ENCODE results near the gene ST6GALNAC6. TPM values are rescaled to one million over a fixed set of nuclear protein-coding genes. Genes with fewer than 3 reads are reported as not detected.

The ST6GALNAC6 gene
- total RNA-seq, 4 donors from 2014 or later, result 37.7 to 133 (median 111) TPM

DNA sequence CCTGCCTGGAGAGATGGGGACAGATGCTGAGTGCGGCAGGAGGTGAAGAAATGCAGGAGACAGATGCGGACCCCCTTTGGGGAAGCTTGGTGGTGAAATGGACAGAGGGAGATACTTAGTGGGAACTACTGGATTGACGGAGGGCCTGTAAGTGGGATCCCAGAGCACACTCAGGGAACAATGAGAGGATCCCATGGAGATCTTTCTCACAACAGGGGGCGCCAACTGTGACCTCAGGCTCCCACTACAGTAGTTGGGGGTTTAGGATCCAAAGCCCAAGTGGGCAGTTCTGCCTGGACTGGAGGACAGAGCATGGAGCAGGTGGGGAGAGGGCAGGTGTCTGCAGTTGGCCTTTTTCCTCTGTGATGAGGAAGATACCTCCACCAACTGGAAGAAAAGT is 34.8 kb upstream of the ST6GALNAC6 start:
- no peak for TF ChIP-seq POLR2A (IDR thresholded peaks at IDR 0.05)
- no peak for TF ChIP-seq CTCF (IDR thresholded peaks at IDR 0.05)
- Histone ChIP-seq H3K27ac (no peak overlapping the region), H3K9me3 (no peaks in the 10 kb centered on the region), H3K36me3 (no peaks in the 10 kb centered on the region), H3K27me3 (no peaks in the 10 kb centered on the region), H3K4me1 (peaks cover 7 to 10% of the 10 kb centered on the region in 2 donors), H3K4me3 (no peak overlapping the region)
- intact Hi-C loops (cut with DNase I; ENCODE audit: low total_unique reads), result no loop called here
- DNase-seq, result no peak

DNA sequence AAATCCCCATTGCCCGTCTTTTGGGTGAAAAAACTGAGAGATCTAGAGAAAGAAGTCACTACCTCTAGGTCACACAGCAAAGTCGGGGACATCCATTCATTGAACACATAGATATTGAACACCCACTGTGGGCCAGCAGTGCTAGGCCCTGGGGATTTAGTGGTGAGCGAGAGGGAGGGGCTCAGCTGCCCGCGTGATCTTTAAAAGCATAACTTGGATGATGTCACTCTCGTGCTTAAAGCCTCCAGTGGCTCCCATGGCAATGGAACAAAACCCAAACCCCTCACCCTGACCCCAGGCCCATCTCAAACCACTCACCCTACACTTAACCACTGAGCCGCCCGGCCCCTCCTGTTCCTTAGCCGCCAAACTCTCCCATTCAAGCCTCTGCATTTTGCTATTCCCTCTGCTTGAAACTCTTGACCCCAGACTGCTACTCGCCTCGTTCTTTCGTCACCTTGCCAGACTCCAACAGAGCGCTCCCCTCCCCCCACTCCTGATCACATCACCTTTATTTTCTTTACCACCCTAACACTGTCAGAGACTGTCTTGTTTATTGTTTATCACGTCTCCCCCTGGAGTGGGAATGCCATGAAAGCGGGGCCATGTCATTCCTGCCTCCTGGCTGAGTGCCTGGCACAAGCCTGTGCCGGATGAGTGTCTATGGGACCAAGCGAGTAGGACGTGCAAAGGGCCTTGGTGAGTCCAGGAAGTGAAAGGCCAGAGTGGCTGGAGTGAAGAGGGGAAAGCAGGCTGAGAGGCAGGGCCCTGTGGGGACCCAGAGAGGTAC is 31.9 kb upstream of the ST6GALNAC6 start:
- peaks cover 2 to 11% of the 10 kb centered on the region in 2 donors for H3K4me1 ChIP-seq
- intact Hi-C loops (cut with DNase I; ENCODE audit: low total_unique reads), result no loop called here
- no peak for DNase-seq
- H3K9me3 ChIP-seq, result no peaks in the 10 kb centered on the region
- no peaks in the 10 kb centered on the region for H3K36me3 ChIP-seq
- TF ChIP-seq POLR2A (IDR thresholded peaks at IDR 0.05) (no peak), CTCF (IDR thresholded peaks at IDR 0.05) (no peak)
- H3K27ac ChIP-seq, result no peak overlapping the region
- H3K4me3 ChIP-seq, result peak overlapping the region; percentile 33 to 41
- H3K27me3 ChIP-seq, result peaks cover 12 to 14% of the 10 kb centered on the region in 2 donors

- TF ChIP-seq POLR2A (IDR thresholded peaks at IDR 0.05) (no peak), CTCF (IDR thresholded peaks at IDR 0.05) (no peak)
- peak; percentile 82 to 85 for DNase-seq
- H3K27ac ChIP-seq, result no peak within 1 kb of the TSS
- H3K27me3 ChIP-seq, result peaks cover 12 to 14% of the 10 kb centered on the region in 2 donors
- intact Hi-C loops (cut with DNase I; ENCODE audit: low total_unique reads), result no loop called here
- no peaks in the 10 kb centered on the region for H3K36me3 ChIP-seq
- no peaks in the 10 kb centered on the region for H3K9me3 ChIP-seq
- peak within 1 kb of the TSS; percentile 33 to 41 for H3K4me3 ChIP-seq
- H3K4me1 ChIP-seq, result peaks cover 0 to 10% of the 10 kb centered on the region in 2 donors
These were observed 31.1 kb upstream of the ST6GALNAC6 start, which contains the start of gene PIP5KL1 for GRCh38 chr9:127930231-127931091. Gene PIP5KL1 (minus strand): TSS chr9:127930777. CDS start chr9:127930752, 25 bp downstream.

DNA sequence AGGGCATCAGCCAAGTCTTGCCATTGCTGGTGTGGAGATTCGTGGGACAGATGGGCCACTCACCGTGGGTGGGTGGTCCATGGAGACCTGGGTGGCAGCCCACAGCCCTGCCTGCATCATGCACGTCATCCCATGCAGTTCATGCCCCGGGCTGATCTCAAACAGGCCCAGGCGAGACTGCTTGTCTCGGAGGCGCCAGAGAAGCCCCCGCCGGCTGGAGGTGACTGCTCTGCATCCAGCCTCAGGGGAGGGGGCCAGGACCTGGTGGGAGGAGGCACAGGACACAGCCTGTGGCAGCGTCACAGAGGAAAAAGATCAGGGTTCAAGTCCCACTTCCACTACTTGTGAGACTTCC is 30.2 kb upstream of the ST6GALNAC6 start:
- no peak for TF ChIP-seq POLR2A (IDR thresholded peaks at IDR 0.05)
- TF ChIP-seq CTCF (IDR thresholded peaks at IDR 0.05), result no peak
- no peak overlapping the region for H3K4me3 ChIP-seq
- intact Hi-C loops (cut with DNase I; ENCODE audit: low total_unique reads), result loop anchor here (10.0 kb wide), 1 partner anchor 425 kb away; no protein-coding TSS in a partner anchor
- H3K36me3 ChIP-seq, result no peaks in the 10 kb centered on the region
- peaks cover 12 to 14% of the 10 kb centered on the region in 2 donors for H3K27me3 ChIP-seq
- peaks cover 0 to 10% of the 10 kb centered on the region in 2 donors for H3K4me1 ChIP-seq
- H3K27ac ChIP-seq, result no peak overlapping the region
- H3K9me3 ChIP-seq, result no peaks in the 10 kb centered on the region
- DNase-seq, result no peak
